Activated CD8-positive, alpha-beta memory T cell treated with anti-CD3 and anti-CD28 coated beads, Interleukin-2, amount 10 ng/mL, durations not matched to agents 7 days and 5 days (primary cell): ENCODE measurements around the gene CHRDL1. TPM values are rescaled to one million over a fixed set of nuclear protein-coding genes. Genes with fewer than 3 reads are reported as not detected.
"Not testable (repeated sequence)": the region's sequence is repeated elsewhere in the genome, so short reads cannot be mapped to it uniquely, and the experiment has no call there.

ENCODE experiments used
- ATAC-seq: fragments of 150-1000 bp; cut with Tn5 transposase; one replicate; pipeline ENCODE4 v1.10.0; 2021; ENCODE audit warnings: moderate library complexity
- CTCF ChIA-PET: fragments of 350-600 bp; sonication (Branson Sonifier 250); formaldehyde crosslinking; loops from one replicate; lab custom pipeline; 2021; ENCODE audit warnings: antibody characterized with exemption; lab: Charles Lee
- DNase-seq: peaks from one replicate; pipeline ENCODE4 v3.0.0-alpha.2; 2020
- H3K27ac Mint-ChIP-seq: one replicate; pipeline ENCODE4 v1.8.0; 2021; ENCODE audit warnings: mild to moderate bottlenecking, mixed read lengths
- H3K27me3 Mint-ChIP-seq: one replicate; pipeline ENCODE4 v1.8.0; 2021; ENCODE audit warnings: mixed read lengths
- H3K36me3 Mint-ChIP-seq: one replicate; pipeline ENCODE4 v1.8.0; 2021; ENCODE audit warnings: mild to moderate bottlenecking, mixed read lengths
- H3K4me1 Mint-ChIP-seq: one replicate; pipeline ENCODE4 v1.8.0; 2021; ENCODE audit warnings: mixed read lengths
- H3K4me3 Mint-ChIP-seq: one replicate; pipeline ENCODE4 v1.8.0; 2021; ENCODE audit warnings: mild to moderate bottlenecking, moderate library complexity, mixed read lengths
- H3K9me3 Mint-ChIP-seq: one replicate; pipeline ENCODE4 v1.8.0; 2022; ENCODE audit warnings: low read depth, mixed read lengths
- total RNA-seq, 2 experiments: library from RNA; stranded (reverse); gene quantifications; one replicate each; pipeline ENCODE4 v1.2.3, GENCODE V29; 2021

CHRDL1 gene
- total RNA-seq, 2 experiments from 2014 or later, result not detected

- Mint-ChIP-seq H3K4me1 (no peaks in the 10 kb centered on the region), H3K9me3 (no peaks in the 10 kb centered on the region), H3K27me3 (no peaks in the 10 kb centered on the region), H3K27ac (no peak overlapping the region), H3K36me3 (no peaks in the 10 kb centered on the region), H3K4me3 (no peak overlapping the region)
- CTCF ChIA-PET, result no interaction called here
- ATAC-seq, result no peak
- no peak for DNase-seq
Observed at GRCh38 chrX:110671068-110671803, 124.4 kb downstream of the CHRDL1 start.

- H3K9me3 Mint-ChIP-seq, result no peaks in the 10 kb centered on the region
- DNase-seq (no peak), ATAC-seq (no peak)
- H3K36me3 Mint-ChIP-seq, result no peaks in the 10 kb centered on the region
- H3K4me1 Mint-ChIP-seq, result no peaks in the 10 kb centered on the region
- H3K27ac Mint-ChIP-seq, result no peak overlapping the region
- CTCF ChIA-PET, result no interaction called here
- no peak overlapping the region for H3K4me3 Mint-ChIP-seq
- H3K27me3 Mint-ChIP-seq, result no peaks in the 10 kb centered on the region
Observed at GRCh38 chrX:110669572-110669971, 126.0 kb downstream of the CHRDL1 start.

- no peaks in the 10 kb centered on the region for H3K27me3 Mint-ChIP-seq
- H3K9me3 Mint-ChIP-seq, result no peaks in the 10 kb centered on the region
- DNase-seq, result no peak
- CTCF ChIA-PET, result no interaction called here
- H3K4me1 Mint-ChIP-seq, result no peaks in the 10 kb centered on the region
- no peak overlapping the region for H3K27ac Mint-ChIP-seq
- no peaks in the 10 kb centered on the region for H3K36me3 Mint-ChIP-seq
- ATAC-seq, result no peak
- H3K4me3 Mint-ChIP-seq, result no peak overlapping the region
Observed at GRCh38 chrX:110667706-110668105, 127.9 kb downstream of the CHRDL1 start.

- H3K36me3 Mint-ChIP-seq, result no peaks in the 10 kb centered on the region
- H3K4me3 Mint-ChIP-seq, result no peak overlapping the region
- H3K27ac Mint-ChIP-seq, result no peak overlapping the region
- no peak for DNase-seq
- no peak for ATAC-seq
- no peaks in the 10 kb centered on the region for H3K27me3 Mint-ChIP-seq
- CTCF ChIA-PET, result no interaction called here
- H3K9me3 Mint-ChIP-seq, result no peaks in the 10 kb centered on the region
- H3K4me1 Mint-ChIP-seq, result no peaks in the 10 kb centered on the region
Observed at GRCh38 chrX:110665223-110666002, 130.2 kb downstream of the CHRDL1 start.

- ATAC-seq (no peak), DNase-seq (no peak)
- H3K9me3 Mint-ChIP-seq, result no peaks in the 10 kb centered on the region
- H3K4me1 Mint-ChIP-seq, result no peaks in the 10 kb centered on the region
- H3K4me3 Mint-ChIP-seq, result no peak overlapping the region
- no peaks in the 10 kb centered on the region for H3K36me3 Mint-ChIP-seq
- CTCF ChIA-PET, result no interaction called here
- H3K27me3 Mint-ChIP-seq, result no peaks in the 10 kb centered on the region
- H3K27ac Mint-ChIP-seq, result no peak overlapping the region
Observed at GRCh38 chrX:110657073-110657472, 138.5 kb downstream of the CHRDL1 start.

- H3K4me3 Mint-ChIP-seq, ATAC-seq, H3K27me3 Mint-ChIP-seq, H3K27ac Mint-ChIP-seq, CTCF ChIA-PET, H3K4me1 Mint-ChIP-seq, H3K36me3 Mint-ChIP-seq, H3K9me3 Mint-ChIP-seq, DNase-seq: not testable (repeated sequence)
Observed at GRCh38 chrX:110654280-110654679, 141.3 kb downstream of the CHRDL1 start.

- DNase-seq, result no peak
- Mint-ChIP-seq H3K9me3 (no peaks in the 10 kb centered on the region), H3K27ac (no peak overlapping the region), H3K4me3 (no peak overlapping the region), H3K27me3 (no peaks in the 10 kb centered on the region), H3K4me1 (no peaks in the 10 kb centered on the region), H3K36me3 (no peaks in the 10 kb centered on the region)
- CTCF ChIA-PET, result no interaction called here
- ATAC-seq, result no peak
Observed at GRCh38 chrX:110646386-110646785, 149.2 kb downstream of the CHRDL1 start.
